Measurements from ENCODE around the gene FAM227A.

Gene FAM227A

DNA sequence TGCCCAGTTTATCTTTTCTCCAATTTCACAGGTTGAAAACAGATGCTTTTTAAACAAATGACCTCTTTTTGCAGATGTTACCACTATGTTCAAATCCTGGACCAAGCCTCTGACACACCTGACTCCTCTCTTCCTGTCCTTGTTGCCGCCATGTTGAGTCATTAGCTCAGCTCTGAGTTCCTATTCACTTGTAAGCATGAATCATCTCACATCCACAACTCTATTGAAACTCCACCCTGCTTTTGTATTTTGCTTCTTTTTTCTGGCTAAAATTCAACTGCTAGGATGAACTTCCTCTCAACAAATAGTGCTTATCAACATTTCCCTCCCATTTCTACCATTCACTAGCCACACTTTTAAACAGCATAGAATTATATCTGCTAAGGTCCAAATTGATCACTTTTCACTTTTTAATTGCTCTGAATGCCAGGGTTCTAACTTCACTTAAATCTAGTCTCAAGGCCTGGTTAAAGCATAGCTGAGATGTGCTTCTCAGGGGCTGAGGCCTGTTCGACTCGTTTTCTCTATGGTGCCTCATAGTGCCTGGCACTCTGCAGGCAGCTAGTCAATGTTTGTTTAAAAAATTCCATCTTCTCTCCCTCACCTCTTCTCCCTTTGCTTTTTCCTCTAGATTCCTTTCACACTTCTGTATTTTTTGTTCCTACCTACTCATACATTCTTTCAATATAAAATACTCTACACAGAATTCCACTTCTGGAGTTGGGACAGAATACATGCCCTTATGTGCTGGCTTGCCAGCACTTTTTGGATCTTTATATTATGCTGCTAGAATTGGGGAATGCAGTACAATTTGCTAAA lies 40.6 kb upstream of the FAM227A start:
- no peak for DNase-seq (ENCODE audit: extremely low read depth, insufficient read length)
- no peak overlapping the region for H3K4me3 ChIP-seq (replicated peaks; ENCODE audit: low read depth, low read length)
- no peaks in the 10 kb centered on the region for H3K36me3 ChIP-seq (ENCODE audit: control insufficient read depth, insufficient read depth, low read length)
- no peaks in the 10 kb centered on the region for H3K27me3 ChIP-seq (replicated peaks; ENCODE audit: control insufficient read depth, insufficient read depth, low read length)
- TF ChIP-seq, protein P1, sequence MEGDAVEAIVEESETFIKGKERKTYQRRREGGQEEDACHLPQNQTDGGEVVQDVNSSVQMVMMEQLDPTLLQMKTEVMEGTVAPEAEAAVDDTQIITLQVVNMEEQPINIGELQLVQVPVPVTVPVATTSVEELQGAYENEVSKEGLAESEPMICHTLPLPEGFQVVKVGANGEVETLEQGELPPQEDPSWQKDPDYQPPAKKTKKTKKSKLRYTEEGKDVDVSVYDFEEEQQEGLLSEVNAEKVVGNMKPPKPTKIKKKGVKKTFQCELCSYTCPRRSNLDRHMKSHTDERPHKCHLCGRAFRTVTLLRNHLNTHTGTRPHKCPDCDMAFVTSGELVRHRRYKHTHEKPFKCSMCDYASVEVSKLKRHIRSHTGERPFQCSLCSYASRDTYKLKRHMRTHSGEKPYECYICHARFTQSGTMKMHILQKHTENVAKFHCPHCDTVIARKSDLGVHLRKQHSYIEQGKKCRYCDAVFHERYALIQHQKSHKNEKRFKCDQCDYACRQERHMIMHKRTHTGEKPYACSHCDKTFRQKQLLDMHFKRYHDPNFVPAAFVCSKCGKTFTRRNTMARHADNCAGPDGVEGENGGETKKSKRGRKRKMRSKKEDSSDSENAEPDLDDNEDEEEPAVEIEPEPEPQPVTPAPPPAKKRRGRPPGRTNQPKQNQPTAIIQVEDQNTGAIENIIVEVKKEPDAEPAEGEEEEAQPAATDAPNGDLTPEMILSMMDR (IDR thresholded peaks at IDR 0.05; ENCODE audit: insufficient read depth, low read length, poor library complexity, severe bottlenecking) = no peak

DNA sequence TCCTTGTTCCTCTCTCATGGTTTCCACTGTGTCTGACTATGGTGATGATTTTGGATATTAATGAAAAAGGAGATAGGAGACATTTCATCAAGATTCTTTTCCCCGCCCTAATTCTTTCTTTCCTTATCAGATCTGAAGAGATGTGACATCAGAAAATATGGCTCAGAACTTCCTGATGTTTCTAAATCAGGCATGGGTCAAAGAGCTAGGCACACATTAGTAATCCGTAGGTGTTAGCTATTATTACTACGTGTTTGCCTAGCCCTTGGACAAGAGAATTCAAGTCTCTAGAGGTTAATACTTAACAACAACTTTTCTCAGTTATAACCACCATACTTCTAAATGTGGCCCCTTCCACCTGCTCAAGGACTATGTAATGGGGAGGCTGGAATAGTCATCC lies 38.7 kb upstream of the FAM227A start:
- H3K4me3 ChIP-seq (replicated peaks; ENCODE audit: low read depth, low read length) = no peak overlapping the region
- TF ChIP-seq, protein P1 (IDR thresholded peaks at IDR 0.05; ENCODE audit: insufficient read depth, low read length, poor library complexity, severe bottlenecking) = no peak
- no peaks in the 10 kb centered on the region for H3K27me3 ChIP-seq (replicated peaks; ENCODE audit: control insufficient read depth, insufficient read depth, low read length)
- DNase-seq (ENCODE audit: extremely low read depth, insufficient read length) = no peak
- no peaks in the 10 kb centered on the region for H3K36me3 ChIP-seq (ENCODE audit: control insufficient read depth, insufficient read depth, low read length)

DNA sequence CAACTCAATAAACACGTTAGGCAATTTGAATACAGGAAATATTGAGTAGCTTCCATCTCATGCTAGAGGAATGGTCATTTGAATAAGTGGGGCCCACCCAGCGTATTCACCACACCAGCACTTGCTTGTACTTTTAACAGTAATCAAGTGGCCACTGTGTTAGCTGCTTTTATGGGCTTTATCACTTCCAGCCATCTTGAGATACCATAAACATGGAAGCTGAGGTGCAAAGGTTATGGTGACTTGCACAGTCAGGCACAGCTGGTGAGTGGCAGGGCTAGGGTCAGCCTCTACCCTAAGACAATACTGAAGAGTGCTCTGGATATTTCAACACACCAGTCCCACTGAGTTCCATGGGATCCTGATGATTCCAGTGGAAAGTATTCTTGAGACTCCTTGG lies 37.9 kb upstream of the FAM227A start:
- DNase-seq (ENCODE audit: extremely low read depth, insufficient read length) = no peak
- TF ChIP-seq, protein P1 (IDR thresholded peaks at IDR 0.05; ENCODE audit: insufficient read depth, low read length, poor library complexity, severe bottlenecking) = no peak
- Histone ChIP-seq H3K4me3 (replicated peaks; ENCODE audit: low read depth, low read length) (no peak overlapping the region), H3K27me3 (replicated peaks; ENCODE audit: control insufficient read depth, insufficient read depth, low read length) (no peaks in the 10 kb centered on the region), H3K36me3 (ENCODE audit: control insufficient read depth, insufficient read depth, low read length) (peaks cover 3% of the 10 kb centered on the region)

DNA sequence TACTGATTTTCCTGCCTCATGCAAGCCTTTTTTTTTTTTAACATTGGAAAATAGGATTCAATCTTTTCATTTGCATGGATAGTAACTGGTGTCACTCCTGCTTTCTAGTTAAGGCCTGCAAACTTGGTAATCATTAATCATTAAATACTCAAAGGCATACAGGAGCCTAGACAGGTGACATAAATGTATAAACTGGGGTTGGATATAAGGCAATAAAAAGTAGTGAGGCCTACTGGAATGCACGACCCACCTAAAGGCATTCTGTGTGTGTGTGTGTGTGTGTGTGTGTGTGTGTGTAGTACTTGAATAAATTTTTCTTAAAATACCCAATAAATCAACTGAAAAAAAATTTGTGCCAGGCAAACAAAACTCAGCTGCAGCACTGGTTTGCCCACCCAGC lies 33.5 kb upstream of the FAM227A start:
- H3K36me3 ChIP-seq (ENCODE audit: control insufficient read depth, insufficient read depth, low read length) = peaks cover 25% of the 10 kb centered on the region
- TF ChIP-seq, protein P1 (IDR thresholded peaks at IDR 0.05; ENCODE audit: insufficient read depth, low read length, poor library complexity, severe bottlenecking) = no peak

DNA sequence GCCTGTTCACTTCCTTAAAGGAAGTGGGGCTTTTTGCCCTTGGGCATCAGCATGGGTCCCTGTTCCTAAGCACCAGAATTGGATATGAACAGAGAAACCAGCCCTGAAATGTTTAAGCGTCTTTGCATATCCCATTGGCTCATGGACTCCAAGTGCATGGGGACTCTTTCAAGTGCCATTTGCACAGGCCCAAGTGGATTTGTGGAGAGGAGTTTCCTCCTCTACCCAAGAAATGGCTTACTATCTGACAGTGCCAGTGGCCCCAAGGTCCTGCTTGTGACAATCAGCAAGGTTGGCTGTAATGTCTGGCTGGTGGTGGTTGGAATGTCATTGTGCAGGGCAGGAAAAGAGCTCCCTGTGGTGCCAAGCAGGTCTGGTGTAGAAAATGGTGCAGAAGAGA lies 29.6 kb upstream of the FAM227A start:
- DNase-seq (ENCODE audit: extremely low read depth, insufficient read length) = no peak
- H3K27me3 ChIP-seq (replicated peaks; ENCODE audit: control insufficient read depth, insufficient read depth, low read length) = no peaks in the 10 kb centered on the region
- TF ChIP-seq, protein P1 (IDR thresholded peaks at IDR 0.05; ENCODE audit: insufficient read depth, low read length, poor library complexity, severe bottlenecking) = no peak

More for the DNA sequence above, 33.5 kb upstream of the FAM227A start:
- Histone ChIP-seq H3K27me3 (replicated peaks; ENCODE audit: control insufficient read depth, insufficient read depth, low read length) (no peaks in the 10 kb centered on the region), H3K4me3 (replicated peaks; ENCODE audit: low read depth, low read length) (no peak overlapping the region)
- no peak for DNase-seq (ENCODE audit: extremely low read depth, insufficient read length)

More for the DNA sequence above, 29.6 kb upstream of the FAM227A start:
- H3K4me3 ChIP-seq (replicated peaks; ENCODE audit: low read depth, low read length) = no peak overlapping the region
- H3K36me3 ChIP-seq (ENCODE audit: control insufficient read depth, insufficient read depth, low read length) = peaks cover 27% of the 10 kb centered on the region
